C4-2B (cell line): ENCODE measurements around the gene EIF4A3.

ENCODE experiments used
- ZFX ChIP-seq: fragments of 450-650 bp; IDR thresholded peaks from 2 replicates; pipeline ENCODE4 v1.6.1; 2017
- TF ChIP-seq, protein P1 (sequence below): fragments of 450-650 bp; conservative IDR thresholded peaks from 2 replicates; pipeline ENCODE4 v1.5.1; 2017; ENCODE audit warnings: mild to moderate bottlenecking

- TF ChIP-seq, protein P1, sequence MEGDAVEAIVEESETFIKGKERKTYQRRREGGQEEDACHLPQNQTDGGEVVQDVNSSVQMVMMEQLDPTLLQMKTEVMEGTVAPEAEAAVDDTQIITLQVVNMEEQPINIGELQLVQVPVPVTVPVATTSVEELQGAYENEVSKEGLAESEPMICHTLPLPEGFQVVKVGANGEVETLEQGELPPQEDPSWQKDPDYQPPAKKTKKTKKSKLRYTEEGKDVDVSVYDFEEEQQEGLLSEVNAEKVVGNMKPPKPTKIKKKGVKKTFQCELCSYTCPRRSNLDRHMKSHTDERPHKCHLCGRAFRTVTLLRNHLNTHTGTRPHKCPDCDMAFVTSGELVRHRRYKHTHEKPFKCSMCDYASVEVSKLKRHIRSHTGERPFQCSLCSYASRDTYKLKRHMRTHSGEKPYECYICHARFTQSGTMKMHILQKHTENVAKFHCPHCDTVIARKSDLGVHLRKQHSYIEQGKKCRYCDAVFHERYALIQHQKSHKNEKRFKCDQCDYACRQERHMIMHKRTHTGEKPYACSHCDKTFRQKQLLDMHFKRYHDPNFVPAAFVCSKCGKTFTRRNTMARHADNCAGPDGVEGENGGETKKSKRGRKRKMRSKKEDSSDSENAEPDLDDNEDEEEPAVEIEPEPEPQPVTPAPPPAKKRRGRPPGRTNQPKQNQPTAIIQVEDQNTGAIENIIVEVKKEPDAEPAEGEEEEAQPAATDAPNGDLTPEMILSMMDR: no peak; the same call in 1 of the 2 replicates
- TF ChIP-seq ZFX: 0 out of 2 replicates have a peak, but pooled peaks have one; percentile 17
Observed at GRCh38 chr17:80124351-80124981, 22.5 kb downstream of the EIF4A3 start.
